22Rv1 (cell line): Measurements from ENCODE around the gene NAA35.

Experiments
- CTCF ChIP-seq: fragments of 450-650 bp; IDR thresholded peaks from 2 replicates; pipeline ENCODE4 v1.5.1; 2017; ENCODE audit warnings: mild to moderate bottlenecking
- ZFX ChIP-seq: fragments of 450-650 bp; IDR thresholded peaks from 2 replicates; pipeline ENCODE4 v1.6.1; 2017; ENCODE audit warnings: antibody characterized with exemption, borderline replicate concordance

- TF ChIP-seq CTCF = no peak
- no peak for TF ChIP-seq ZFX
Measured at GRCh38 chr9:86057491-86057890, 116.5 kb downstream of the NAA35 start.
